HUES6 (cell line): ENCODE measurements around the gene HECTD4.
A peak's percentile ranks its signal among the peaks of the same experiment; 100 is the strongest.

Experiments
- H3K27ac ChIP-seq: 2 replicates; pipeline ENCODE4 v1.7.0; 2013; ENCODE audit warnings: low read depth, mild to moderate bottlenecking, low read length, inconsistent platforms
- H3K27me3 ChIP-seq: 2 replicates; pipeline ENCODE4 v1.6.1; 2013; ENCODE audit warnings: low read length; ENCODE audit not compliant: control insufficient read depth, insufficient read depth
- H3K36me3 ChIP-seq: 2 replicates; pipeline ENCODE4 v1.6.1; 2013; ENCODE audit warnings: low read length; ENCODE audit not compliant: control insufficient read depth, insufficient read depth
- H3K4me1 ChIP-seq: 2 replicates; pipeline ENCODE4 v1.6.1; 2013; ENCODE audit warnings: low read length; ENCODE audit not compliant: control insufficient read depth, insufficient read depth
- H3K4me3 ChIP-seq: 2 replicates; pipeline ENCODE4 v1.5.1; 2013; ENCODE audit warnings: low read depth, low read length
- H3K9ac ChIP-seq: one replicate; pipeline ENCODE4 v1.6.1; 2013; ENCODE audit warnings: mild to moderate bottlenecking, low read length
- H3K9me3 ChIP-seq: 2 replicates; pipeline ENCODE4 v1.6.1; 2013; ENCODE audit warnings: low read depth, low read length; ENCODE audit not compliant: control insufficient read depth, insufficient read depth

HECTD4 gene

GRCh38 chr12:112319395-112319794, 62.8 kb downstream of the HECTD4 start:
- peaks cover 15% of the 10 kb centered on the region for H3K4me1 ChIP-seq
- no peak overlapping the region for H3K27ac ChIP-seq
- no peak overlapping the region for H3K4me3 ChIP-seq
- no peak overlapping the region for H3K9ac ChIP-seq
- H3K36me3 ChIP-seq: peaks cover 10% of the 10 kb centered on the region; the same call in 1 of the 2 replicates
- no peaks in the 10 kb centered on the region for H3K27me3 ChIP-seq
- no peaks in the 10 kb centered on the region for H3K9me3 ChIP-seq

GRCh38 chr12:112317481-112317880, 64.8 kb downstream of the HECTD4 start:
- H3K27ac ChIP-seq: no peak overlapping the region
- peaks cover 23% of the 10 kb centered on the region for H3K36me3 ChIP-seq
- no peaks in the 10 kb centered on the region for H3K27me3 ChIP-seq
- H3K9ac ChIP-seq: no peak overlapping the region
- H3K9me3 ChIP-seq: no peaks in the 10 kb centered on the region
- H3K4me1 ChIP-seq: peaks cover 11% of the 10 kb centered on the region
- H3K4me3 ChIP-seq: no peak overlapping the region

- Histone ChIP-seq H3K4me3 (no peak overlapping the region), H3K9me3 (no peaks in the 10 kb centered on the region), H3K36me3 (peaks cover 23% of the 10 kb centered on the region), H3K27me3 (no peaks in the 10 kb centered on the region), H3K9ac (no peak overlapping the region), H3K27ac (no peak overlapping the region), H3K4me1 (no peaks in the 10 kb centered on the region)
These were observed 67.2 kb downstream of the HECTD4 start for GRCh38 chr12:112314981-112315380.

- H3K27me3 ChIP-seq: no peaks in the 10 kb centered on the region
- no peak overlapping the region for H3K27ac ChIP-seq
- H3K9me3 ChIP-seq: no peaks in the 10 kb centered on the region
- no peaks in the 10 kb centered on the region for H3K4me1 ChIP-seq
- no peak overlapping the region for H3K4me3 ChIP-seq
- H3K36me3 ChIP-seq: peaks cover 36% of the 10 kb centered on the region
- H3K9ac ChIP-seq: no peak overlapping the region
These were observed 72.4 kb downstream of the HECTD4 start for GRCh38 chr12:112309797-112310196.

GRCh38 chr12:112308652-112309051, 73.6 kb downstream of the HECTD4 start:
- Histone ChIP-seq H3K36me3 (peaks cover 25% of the 10 kb centered on the region), H3K4me3 (no peak overlapping the region), H3K9me3 (no peaks in the 10 kb centered on the region), H3K27me3 (no peaks in the 10 kb centered on the region), H3K27ac (peak overlapping the region; percentile 33; the same call in 1 of the 2 replicates), H3K4me1 (no peaks in the 10 kb centered on the region), H3K9ac (no peak overlapping the region)

- H3K27ac ChIP-seq: no peak overlapping the region
- no peak overlapping the region for H3K4me3 ChIP-seq
- peaks cover 2% of the 10 kb centered on the region; the same call in 1 of the 2 replicates for H3K4me1 ChIP-seq
- no peaks in the 10 kb centered on the region for H3K9me3 ChIP-seq
- H3K9ac ChIP-seq: no peak overlapping the region
- H3K27me3 ChIP-seq: no peaks in the 10 kb centered on the region
- peaks cover 25% of the 10 kb centered on the region for H3K36me3 ChIP-seq
These were observed 74.1 kb downstream of the HECTD4 start for GRCh38 chr12:112308161-112308560.

GRCh38 chr12:112307317-112308011, 74.8 kb downstream of the HECTD4 start:
- peaks cover 6% of the 10 kb centered on the region; the same call in 1 of the 2 replicates for H3K4me1 ChIP-seq
- H3K27me3 ChIP-seq: no peaks in the 10 kb centered on the region
- H3K36me3 ChIP-seq: peaks cover 24% of the 10 kb centered on the region

GRCh38 chr12:112305951-112306350, 76.3 kb downstream of the HECTD4 start:
- Histone ChIP-seq H3K27me3 (no peaks in the 10 kb centered on the region), H3K4me1 (peaks cover 7% of the 10 kb centered on the region; the same call in 1 of the 2 replicates), H3K36me3 (peaks cover 30% of the 10 kb centered on the region), H3K9me3 (no peaks in the 10 kb centered on the region), H3K9ac (no peak overlapping the region), H3K4me3 (no peak overlapping the region), H3K27ac (no peak overlapping the region)

More at GRCh38 chr12:112307317-112308011, 74.8 kb downstream of the HECTD4 start:
- no peak overlapping the region for H3K4me3 ChIP-seq
- H3K9ac ChIP-seq: no peak overlapping the region
- no peak overlapping the region for H3K27ac ChIP-seq
- H3K9me3 ChIP-seq: no peaks in the 10 kb centered on the region

GRCh38 chr12:112304436-112304835, 77.8 kb downstream of the HECTD4 start:
- H3K9me3 ChIP-seq: no peaks in the 10 kb centered on the region
- no peaks in the 10 kb centered on the region for H3K27me3 ChIP-seq
- H3K4me3 ChIP-seq: no peak overlapping the region
- peaks cover 30% of the 10 kb centered on the region for H3K36me3 ChIP-seq
- no peak overlapping the region for H3K9ac ChIP-seq
- H3K27ac ChIP-seq: no peak overlapping the region
- H3K4me1 ChIP-seq: peaks cover 7% of the 10 kb centered on the region; the same call in 1 of the 2 replicates

- no peak overlapping the region for H3K27ac ChIP-seq
- H3K27me3 ChIP-seq: no peaks in the 10 kb centered on the region
- H3K4me3 ChIP-seq: no peak overlapping the region
- peaks cover 7% of the 10 kb centered on the region; the same call in 1 of the 2 replicates for H3K4me1 ChIP-seq
- no peaks in the 10 kb centered on the region for H3K9me3 ChIP-seq
- H3K36me3 ChIP-seq: peaks cover 30% of the 10 kb centered on the region
- H3K9ac ChIP-seq: no peak overlapping the region
These were observed 78.4 kb downstream of the HECTD4 start for GRCh38 chr12:112303799-112304198.

- Histone ChIP-seq H3K4me1 (peaks cover 7% of the 10 kb centered on the region; the same call in 1 of the 2 replicates), H3K27me3 (no peaks in the 10 kb centered on the region), H3K27ac (0 out of 2 replicates have a peak overlapping the region, but pooled peaks have one; percentile 19), H3K9ac (no peak overlapping the region), H3K36me3 (peaks cover 29% of the 10 kb centered on the region), H3K4me3 (no peak overlapping the region), H3K9me3 (no peaks in the 10 kb centered on the region)
These were observed 79.2 kb downstream of the HECTD4 start for GRCh38 chr12:112303004-112303403.
